C4-2B (cell line): ENCODE results near the gene ZNRF3.

ENCODE experiments used
- CTCF ChIP-seq: fragments of 450-650 bp; conservative IDR thresholded peaks from 2 replicates; pipeline ENCODE4 v1.5.1; 2017; ENCODE audit warnings: mild to moderate bottlenecking
- ZFX ChIP-seq: fragments of 450-650 bp; IDR thresholded peaks from 2 replicates; pipeline ENCODE4 v1.6.1; 2017

DNA sequence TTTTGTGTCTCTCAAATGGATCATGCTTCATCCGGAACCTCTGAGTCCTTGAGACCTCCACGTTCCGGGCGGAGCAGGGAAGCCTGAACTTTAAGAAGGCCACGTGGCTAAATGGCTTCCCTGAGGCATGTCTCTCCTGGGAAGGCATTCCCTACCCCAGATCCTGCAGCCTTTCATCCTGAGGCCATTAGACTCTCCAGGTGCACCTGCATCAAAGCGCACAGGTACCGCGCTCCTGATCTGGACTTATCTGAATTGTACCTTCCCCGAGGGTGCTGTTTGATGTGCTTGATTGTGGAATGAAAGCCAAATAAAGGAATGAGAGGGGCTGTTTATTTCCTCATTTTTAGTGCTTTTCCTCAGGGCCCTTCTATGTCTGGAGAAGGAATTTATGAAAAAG lies 155.8 kb downstream of the ZNRF3 start:
- TF ChIP-seq ZFX (no peak), CTCF (no peak)
